ENCODE data around the gene AKAP6.

The AKAP6 gene

DNA sequence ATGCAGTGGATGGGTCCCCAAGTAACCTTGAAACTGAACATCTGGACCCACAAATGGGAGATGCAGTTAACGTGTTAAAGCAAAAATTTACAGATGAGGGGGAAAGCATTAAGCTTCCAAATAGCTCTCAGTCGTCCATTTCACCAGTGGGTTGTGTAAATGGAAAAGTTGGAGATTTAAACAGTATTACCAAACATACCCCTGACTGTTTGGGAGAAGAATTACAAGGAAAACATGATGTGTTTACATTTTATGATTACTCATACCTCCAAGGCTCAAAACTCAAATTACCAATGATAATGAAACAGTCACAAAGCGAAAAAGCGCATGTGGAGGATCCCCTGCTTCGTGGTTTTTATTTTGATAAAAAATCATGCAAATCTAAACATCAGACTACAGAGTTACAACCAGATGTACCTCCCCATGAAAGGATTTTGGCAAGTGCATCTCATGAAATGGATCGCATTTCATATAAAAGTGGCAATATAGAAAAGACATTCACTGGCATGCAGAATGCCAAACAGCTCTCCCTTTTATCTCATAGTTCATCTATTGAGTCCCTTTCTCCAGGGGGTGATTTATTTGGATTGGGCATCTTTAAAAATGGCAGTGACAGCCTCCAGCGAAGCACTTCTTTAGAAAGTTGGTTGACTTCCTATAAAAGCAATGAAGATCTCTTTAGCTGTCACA is 493.0 kb downstream of the AKAP6 start:
- H3K79me2 ChIP-seq (ENCODE audit: control insufficient read depth, low read length) = no peaks in the 10 kb centered on the region
- no peaks in the 10 kb centered on the region for H4K20me1 ChIP-seq (ENCODE audit: control insufficient read depth, insufficient read depth, low read depth, low read length)
- no peaks in the 10 kb centered on the region for H3K9me2 ChIP-seq (replicated peaks; ENCODE audit: control insufficient read depth, low read length)
- H3F3A ChIP-seq (ENCODE audit: control insufficient read depth, insufficient read depth) = no peaks in the 10 kb centered on the region
- no peaks in the 10 kb centered on the region for H3K36me3 ChIP-seq (ENCODE audit: control insufficient read depth, low read length)
- no peaks in the 10 kb centered on the region for H3K27me3 ChIP-seq (ENCODE audit: control insufficient read depth, low read length)
- H3K4me1 ChIP-seq (ENCODE audit: control insufficient read depth, low read length) = no peaks in the 10 kb centered on the region
- H3K4me2 ChIP-seq (ENCODE audit: low read length) = no peak overlapping the region
- H3K9me3 ChIP-seq (ENCODE audit: control insufficient read depth, insufficient read depth, low read length) = no peaks in the 10 kb centered on the region
- no peak overlapping the region for H3K27ac ChIP-seq (ENCODE audit: low read depth, low read length)
- TF ChIP-seq EZH2phosphoT487 (IDR thresholded peaks at IDR 0.05; ENCODE audit: borderline replicate concordance, low read length) = no peak
- TF ChIP-seq, protein P1, sequence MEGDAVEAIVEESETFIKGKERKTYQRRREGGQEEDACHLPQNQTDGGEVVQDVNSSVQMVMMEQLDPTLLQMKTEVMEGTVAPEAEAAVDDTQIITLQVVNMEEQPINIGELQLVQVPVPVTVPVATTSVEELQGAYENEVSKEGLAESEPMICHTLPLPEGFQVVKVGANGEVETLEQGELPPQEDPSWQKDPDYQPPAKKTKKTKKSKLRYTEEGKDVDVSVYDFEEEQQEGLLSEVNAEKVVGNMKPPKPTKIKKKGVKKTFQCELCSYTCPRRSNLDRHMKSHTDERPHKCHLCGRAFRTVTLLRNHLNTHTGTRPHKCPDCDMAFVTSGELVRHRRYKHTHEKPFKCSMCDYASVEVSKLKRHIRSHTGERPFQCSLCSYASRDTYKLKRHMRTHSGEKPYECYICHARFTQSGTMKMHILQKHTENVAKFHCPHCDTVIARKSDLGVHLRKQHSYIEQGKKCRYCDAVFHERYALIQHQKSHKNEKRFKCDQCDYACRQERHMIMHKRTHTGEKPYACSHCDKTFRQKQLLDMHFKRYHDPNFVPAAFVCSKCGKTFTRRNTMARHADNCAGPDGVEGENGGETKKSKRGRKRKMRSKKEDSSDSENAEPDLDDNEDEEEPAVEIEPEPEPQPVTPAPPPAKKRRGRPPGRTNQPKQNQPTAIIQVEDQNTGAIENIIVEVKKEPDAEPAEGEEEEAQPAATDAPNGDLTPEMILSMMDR (IDR thresholded peaks at IDR 0.05; ENCODE audit: low read depth, low read length, poor library complexity, severe bottlenecking) = no peak
- no peak overlapping the region for H3K4me3 ChIP-seq (ENCODE audit: low read length)

DNA sequence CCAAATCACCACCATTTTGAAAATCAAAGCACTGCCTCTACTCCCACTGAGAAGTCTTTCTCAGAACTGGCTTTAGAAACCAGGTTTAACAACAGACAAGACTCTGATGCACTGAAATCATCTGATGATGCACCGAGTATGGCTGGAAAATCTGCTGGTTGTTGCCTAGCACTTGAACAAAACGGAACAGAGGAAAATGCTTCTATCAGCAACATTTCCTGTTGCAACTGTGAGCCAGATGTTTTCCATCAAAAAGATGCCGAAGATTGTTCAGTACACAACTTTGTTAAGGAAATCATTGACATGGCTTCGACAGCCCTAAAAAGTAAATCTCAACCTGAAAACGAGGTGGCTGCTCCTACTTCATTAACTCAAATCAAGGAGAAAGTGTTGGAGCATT is 494.6 kb downstream of the AKAP6 start:
- Histone ChIP-seq H3K4me1 (ENCODE audit: control insufficient read depth, low read length) (no peaks in the 10 kb centered on the region), H3F3A (ENCODE audit: control insufficient read depth, insufficient read depth) (no peaks in the 10 kb centered on the region), H4K20me1 (ENCODE audit: control insufficient read depth, insufficient read depth, low read depth, low read length) (no peaks in the 10 kb centered on the region), H3K79me2 (ENCODE audit: control insufficient read depth, low read length) (no peaks in the 10 kb centered on the region), H3K4me3 (ENCODE audit: low read length) (no peak overlapping the region), H3K9me2 (replicated peaks; ENCODE audit: control insufficient read depth, low read length) (no peaks in the 10 kb centered on the region), H3K36me3 (ENCODE audit: control insufficient read depth, low read length) (no peaks in the 10 kb centered on the region), H3K27ac (ENCODE audit: low read depth, low read length) (no peak overlapping the region), H3K27me3 (ENCODE audit: control insufficient read depth, low read length) (no peaks in the 10 kb centered on the region), H3K4me2 (ENCODE audit: low read length) (no peak overlapping the region), H3K9me3 (ENCODE audit: control insufficient read depth, insufficient read depth, low read length) (no peaks in the 10 kb centered on the region)
- TF ChIP-seq EZH2phosphoT487 (IDR thresholded peaks at IDR 0.05; ENCODE audit: borderline replicate concordance, low read length) = no peak
- TF ChIP-seq, protein P1 (IDR thresholded peaks at IDR 0.05; ENCODE audit: low read depth, low read length, poor library complexity, severe bottlenecking) = no peak

DNA sequence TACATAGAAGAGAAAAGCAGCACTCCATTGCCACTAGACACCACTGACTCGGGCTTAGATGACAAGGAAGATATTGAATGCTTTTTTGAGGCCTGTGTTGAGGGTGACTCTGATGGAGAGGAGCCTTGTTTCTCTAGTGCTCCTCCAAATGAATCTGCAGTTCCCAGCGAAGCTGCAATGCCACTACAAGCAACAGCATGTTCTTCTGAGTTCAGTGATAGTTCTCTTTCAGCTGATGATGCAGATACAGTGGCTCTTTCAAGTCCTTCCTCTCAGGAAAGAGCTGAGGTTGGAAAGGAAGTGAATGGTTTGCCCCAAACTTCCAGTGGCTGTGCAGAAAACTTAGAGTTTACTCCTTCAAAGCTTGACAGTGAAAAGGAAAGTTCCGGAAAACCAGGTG is 495.1 kb downstream of the AKAP6 start:
- H4K20me1 ChIP-seq (ENCODE audit: control insufficient read depth, insufficient read depth, low read depth, low read length) = no peaks in the 10 kb centered on the region
- no peaks in the 10 kb centered on the region for H3K9me3 ChIP-seq (ENCODE audit: control insufficient read depth, insufficient read depth, low read length)
- no peak overlapping the region for H3K27ac ChIP-seq (ENCODE audit: low read depth, low read length)
- H3K4me2 ChIP-seq (ENCODE audit: low read length) = no peak overlapping the region
- TF ChIP-seq EZH2phosphoT487 (IDR thresholded peaks at IDR 0.05; ENCODE audit: borderline replicate concordance, low read length) = no peak
- TF ChIP-seq, protein P1 (IDR thresholded peaks at IDR 0.05; ENCODE audit: low read depth, low read length, poor library complexity, severe bottlenecking) = no peak
- no peaks in the 10 kb centered on the region for H3K9me2 ChIP-seq (replicated peaks; ENCODE audit: control insufficient read depth, low read length)
- H3K4me3 ChIP-seq (ENCODE audit: low read length) = no peak overlapping the region
- no peaks in the 10 kb centered on the region for H3K27me3 ChIP-seq (ENCODE audit: control insufficient read depth, low read length)
- no peaks in the 10 kb centered on the region for H3F3A ChIP-seq (ENCODE audit: control insufficient read depth, insufficient read depth)
- H3K36me3 ChIP-seq (ENCODE audit: control insufficient read depth, low read length) = no peaks in the 10 kb centered on the region
- H3K79me2 ChIP-seq (ENCODE audit: control insufficient read depth, low read length) = no peaks in the 10 kb centered on the region
- H3K4me1 ChIP-seq (ENCODE audit: control insufficient read depth, low read length) = no peaks in the 10 kb centered on the region
